NCI-H146 treated with DMSO at 0.1 percent for 48 hours (cell line): Measurements from ENCODE around the gene CCDC158.
"Not testable (repeated sequence)": the region's sequence is repeated elsewhere in the genome, so short reads cannot be mapped to it uniquely, and the experiment has no call there.

Source experiments
- DNase-seq: peaks from one replicate; lab custom pipeline; 2025; ENCODE audit not compliant: unreplicated experiment; lab: John Stamatoyannopoulos, UW

CCDC158 gene

DNA sequence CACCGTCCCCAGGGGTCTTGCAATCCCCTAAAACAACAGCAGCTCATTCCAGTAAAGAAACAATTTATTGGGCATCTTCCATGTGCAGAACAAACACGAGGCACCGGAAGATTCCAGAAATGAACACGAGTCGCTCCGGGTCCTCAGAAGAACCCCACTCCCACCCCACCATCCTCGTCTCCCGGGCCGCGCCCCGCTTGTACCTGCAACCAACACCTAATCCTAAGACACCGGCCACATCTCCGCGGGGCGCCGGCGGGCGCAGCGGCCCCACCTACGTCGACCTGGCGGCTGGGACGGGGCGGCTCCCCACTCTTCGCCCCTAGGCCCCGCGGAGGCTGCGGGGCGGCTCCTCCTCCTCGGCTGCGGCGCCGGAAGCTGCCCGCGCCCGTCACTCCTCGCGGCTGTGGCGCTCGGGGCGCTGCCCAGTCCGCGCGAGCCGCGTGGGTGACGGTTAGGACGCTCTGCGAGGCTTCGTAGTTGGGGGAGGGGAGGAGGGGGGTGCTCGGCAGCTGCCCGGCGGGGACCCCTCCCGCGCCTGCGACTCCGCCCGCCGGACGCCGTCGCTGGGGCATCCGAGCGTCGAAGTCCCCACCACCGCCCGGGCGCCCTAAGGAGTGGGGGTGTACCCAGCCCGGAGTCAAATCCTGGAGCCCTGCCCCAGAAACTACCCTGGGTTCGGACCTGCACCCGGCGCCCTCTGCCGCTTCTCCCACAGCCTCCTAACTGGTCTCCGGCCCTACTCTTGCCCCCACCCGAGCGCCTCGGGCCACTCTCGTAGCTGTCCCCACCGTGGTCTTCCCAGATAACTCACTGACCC is at the start of gene CCDC158:
Gene CCDC158 (minus strand): TSS at position 380 of the 820 bp plus-strand sequence. CDS start 17,934 bp downstream, outside the sequence.
- no peak for DNase-seq

DNA sequence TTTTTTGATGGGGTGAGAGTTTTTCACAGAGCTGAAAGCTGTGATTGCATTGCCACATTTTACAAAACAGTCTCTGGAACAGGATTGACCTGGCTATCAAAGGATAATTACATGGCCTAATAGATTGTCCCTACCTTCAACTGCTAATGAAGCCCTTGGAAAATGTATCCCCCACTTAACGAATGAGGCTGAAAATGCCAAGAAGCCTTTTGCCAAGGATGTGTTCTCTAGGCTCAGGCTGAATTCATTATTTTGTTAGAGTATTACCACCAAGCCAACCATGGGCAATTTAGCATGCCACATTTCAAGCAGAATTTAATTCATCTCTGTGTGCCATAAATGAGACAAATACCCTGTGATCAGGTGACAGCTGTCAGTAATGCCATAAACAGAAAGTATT is 49.6 kb upstream of the CCDC158 start:
- no peak for DNase-seq

DNA sequence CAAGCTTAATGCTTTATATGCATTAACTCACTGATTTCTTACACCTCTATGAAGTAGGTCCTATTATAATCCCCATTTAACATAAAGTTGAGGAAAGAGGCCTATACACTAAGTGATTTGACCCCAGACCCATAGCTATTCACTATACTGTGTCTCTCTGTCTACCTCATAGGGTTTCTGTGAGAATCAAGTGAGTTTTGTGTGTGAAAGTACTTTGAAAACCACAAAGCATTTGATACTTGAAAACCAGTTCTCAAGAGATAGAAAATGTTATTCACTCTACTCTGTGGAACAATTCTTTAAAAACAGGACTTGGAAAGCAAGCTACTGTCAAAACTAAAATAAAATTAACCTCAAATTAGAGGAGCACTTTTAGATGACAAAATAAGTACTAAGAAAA is 49.1 kb upstream of the CCDC158 start:
- DNase-seq, result no peak

DNA sequence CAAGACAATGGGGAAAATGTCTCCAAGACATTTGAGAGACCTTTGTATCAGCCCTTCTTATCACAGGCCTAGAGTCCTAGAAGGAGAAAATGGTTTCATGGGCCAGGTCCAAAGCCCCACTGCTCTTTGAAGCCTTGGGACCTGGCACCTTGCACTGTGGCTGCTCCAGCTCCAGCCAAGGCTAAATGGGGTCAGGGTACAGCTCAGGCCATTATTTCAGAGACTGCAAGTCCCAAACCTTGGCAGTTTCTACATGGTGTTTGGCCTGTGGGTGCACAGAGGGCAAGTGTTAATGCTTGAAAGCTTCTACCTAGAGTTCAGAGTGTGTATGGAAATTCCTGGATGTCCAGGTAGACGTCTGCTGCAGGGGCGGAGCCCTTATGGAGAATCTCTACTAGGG is 42.6 kb upstream of the CCDC158 start:
- DNase-seq, result no peak

DNA sequence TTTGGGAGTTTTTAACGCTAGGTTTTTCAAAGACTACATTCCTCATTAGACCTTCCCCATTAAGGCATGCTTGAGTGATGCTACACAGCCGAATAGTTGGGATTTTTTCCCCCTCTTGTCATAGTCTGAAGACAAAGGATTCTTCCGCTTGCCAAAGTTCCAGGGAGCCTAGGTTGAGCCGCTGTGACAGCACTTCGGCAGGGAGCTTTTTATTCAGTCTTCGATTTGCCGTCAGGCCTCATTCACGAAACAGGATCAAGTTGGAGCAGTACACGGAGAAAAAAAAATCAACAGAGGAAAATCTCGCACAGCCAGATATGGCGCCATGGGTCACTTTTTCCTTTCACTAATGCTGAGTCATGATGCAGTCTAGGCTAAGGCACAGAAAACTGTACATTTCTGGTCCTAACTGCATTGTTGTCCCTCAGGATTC is 38.4 kb upstream of the CCDC158 start:
- no peak for DNase-seq

DNA sequence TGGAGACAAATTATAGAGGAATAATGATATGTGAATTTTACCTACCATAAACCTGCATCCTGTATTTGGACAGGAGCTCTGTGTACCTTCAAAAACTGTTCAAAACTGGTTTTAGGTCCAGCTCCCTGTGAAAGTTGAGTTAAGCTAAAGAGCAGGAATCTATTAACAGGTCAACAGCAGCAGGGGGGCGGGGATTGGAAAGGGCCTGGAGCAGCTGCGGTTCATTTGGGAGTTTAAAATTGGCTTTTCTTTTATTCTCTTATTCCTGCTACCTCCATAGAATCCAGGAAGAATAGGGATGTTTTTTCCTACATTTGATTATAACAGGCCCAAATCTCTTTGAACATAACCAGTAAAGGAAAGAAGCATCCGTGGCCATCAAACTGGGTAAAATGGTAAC is 37.9 kb upstream of the CCDC158 start:
- no peak for DNase-seq

DNA sequence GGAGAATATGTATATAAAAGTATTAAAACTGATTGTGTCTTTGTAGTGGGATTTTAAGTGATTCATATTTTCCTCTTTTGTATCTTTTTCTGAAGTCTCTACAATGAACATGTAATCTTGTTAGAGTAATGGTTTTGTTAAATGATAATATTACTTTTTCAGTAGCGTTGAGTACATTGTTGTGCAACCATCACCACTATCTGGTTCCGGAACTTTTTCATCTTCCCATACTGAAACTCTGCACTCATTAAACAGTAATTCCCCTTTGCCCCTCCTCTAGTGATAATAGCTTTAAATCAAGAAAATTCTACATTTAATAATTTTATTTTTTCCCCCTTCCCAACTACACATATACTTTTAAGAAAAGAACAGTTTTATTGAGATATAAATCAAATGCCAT is 37.4 kb upstream of the CCDC158 start:
- DNase-seq, result no peak

DNA sequence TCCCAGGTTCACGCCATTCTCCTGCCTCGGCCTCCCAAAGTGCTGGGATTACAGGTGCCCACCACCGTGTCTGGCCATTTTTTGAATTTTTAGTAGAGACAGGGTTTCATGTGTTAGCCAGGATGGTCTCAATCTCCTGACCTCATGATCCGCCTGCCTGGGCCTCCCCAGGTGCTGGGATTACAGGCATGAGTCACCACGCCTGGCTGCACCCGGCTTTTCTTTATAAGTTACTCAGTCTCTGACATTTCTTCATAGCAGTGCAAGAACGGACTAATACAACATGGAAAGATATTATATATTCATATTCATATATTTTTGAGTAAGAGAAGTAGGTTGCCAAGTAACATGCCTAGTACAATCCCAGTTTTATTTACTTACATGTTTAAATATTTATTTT is 36.9 kb upstream of the CCDC158 start:
- no peak for DNase-seq

DNA sequence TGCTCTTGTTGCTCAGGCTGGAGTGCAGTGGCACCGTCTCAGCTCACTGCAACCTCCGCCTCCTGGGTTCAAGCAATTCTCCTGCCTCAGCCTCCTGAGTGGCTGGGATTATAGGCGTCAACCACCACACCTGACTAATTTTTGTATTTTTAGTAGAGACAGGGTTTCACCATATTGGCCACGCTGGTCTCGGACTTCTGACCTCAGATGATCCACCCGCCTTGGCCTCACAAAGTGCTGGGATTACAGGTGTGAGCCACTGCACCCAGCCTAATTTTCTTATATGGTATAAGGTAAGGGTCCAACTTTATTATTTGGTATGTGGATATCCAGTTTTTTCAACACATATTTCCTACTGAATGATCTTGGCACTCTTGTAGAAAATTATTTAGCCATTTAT is 33.1 kb upstream of the CCDC158 start:
- DNase-seq, result not testable (repeated sequence)

DNA sequence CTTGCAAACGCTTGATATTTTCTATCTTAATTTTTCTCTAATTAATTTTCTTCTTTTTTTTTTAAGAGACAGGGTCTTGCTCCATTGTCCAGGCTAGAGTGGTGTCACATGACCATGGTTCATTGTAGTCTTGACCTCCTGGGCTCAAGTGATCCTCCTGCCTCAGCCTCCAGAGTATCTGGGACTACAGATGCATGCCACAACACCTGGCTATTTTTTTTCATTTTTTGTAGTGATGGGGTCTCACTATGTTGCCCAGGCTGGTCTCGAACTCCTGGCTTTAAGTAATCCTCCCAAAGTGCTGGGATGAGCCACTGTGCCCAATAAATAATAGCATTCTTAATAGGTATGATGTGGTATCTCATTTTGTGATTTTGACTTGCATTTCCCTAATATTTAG is 32.3 kb upstream of the CCDC158 start:
- DNase-seq, result no peak

DNA sequence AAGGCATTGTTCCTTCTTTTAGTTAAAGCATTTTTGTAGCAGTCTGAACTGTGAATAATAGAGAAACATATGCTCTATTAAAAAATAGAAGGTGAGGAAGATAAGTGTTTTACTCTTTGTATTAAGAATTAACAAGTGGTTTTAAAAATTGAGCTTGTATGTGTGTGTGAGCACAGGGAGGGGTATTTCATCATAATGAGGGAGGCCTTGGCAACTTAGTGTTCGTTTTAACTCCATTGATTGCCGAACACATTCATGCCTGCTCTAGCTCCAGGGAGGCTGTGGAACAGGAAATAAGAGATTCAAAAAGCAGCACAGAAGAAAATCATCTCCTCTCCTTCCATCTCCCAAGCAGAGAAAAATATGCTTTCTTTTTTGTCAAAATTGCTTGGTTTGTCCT is 28.9 kb upstream of the CCDC158 start:
- no peak for DNase-seq

DNA sequence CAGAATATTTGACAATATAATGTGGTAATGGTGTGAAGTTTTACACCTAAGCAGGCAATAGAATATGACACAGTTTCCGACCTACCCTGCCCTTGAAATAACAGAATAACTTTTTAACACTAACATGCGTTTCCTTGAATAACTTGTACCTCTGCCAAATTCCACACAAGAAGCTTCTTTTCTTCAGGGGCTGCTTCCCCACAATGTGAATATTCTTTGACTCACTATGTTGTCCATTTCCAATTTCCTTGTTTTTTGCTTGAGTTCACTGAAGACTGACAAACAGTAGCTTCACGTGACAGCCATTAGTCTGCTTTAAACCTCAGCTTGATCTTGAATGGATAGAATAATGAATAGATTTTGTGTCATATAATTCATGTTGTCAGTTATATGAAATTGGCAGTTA is 28.4 kb upstream of the CCDC158 start:
- no peak for DNase-seq

DNA sequence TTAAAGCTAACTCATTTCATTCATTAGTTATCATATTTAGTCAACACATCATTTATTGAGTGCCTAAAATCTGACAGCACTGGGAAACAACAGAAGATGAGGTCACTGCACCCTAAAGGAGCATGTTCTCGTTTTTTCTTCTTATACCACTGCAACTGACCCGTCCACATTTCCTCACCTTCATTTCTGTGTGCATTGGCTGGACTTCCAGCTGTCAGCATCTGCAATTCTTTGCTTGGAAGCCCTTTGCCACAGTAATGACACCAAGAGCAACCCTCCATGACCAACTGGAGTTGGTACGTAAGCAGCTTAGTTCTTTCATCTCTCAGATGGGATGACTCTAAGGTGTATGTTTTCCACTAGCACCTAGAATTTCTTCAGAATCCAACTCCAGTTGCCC is 27.3 kb upstream of the CCDC158 start:
- DNase-seq, result no peak

DNA sequence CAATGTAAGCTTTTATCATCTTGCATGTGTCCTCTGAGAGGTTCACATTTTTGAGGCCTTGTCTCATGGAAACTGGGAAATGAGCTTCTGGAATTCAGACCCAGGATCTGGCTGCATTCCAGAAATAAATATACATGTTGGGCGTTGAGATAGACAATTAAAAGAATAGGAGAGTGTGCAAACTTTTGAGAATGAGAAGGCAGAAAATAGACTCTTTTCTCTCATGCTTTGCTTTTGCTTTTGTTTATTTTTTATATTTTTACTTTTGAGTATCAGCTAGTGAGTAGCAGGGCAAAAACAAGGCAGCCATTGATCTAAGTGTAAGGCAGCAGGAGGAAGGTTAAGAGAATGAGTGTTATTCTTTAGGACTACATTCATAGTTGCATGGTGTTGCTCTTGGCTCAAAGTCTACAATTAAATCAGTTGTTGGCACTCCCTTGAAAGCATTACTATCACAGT is 26.5 kb upstream of the CCDC158 start:
- DNase-seq, result no peak

DNA sequence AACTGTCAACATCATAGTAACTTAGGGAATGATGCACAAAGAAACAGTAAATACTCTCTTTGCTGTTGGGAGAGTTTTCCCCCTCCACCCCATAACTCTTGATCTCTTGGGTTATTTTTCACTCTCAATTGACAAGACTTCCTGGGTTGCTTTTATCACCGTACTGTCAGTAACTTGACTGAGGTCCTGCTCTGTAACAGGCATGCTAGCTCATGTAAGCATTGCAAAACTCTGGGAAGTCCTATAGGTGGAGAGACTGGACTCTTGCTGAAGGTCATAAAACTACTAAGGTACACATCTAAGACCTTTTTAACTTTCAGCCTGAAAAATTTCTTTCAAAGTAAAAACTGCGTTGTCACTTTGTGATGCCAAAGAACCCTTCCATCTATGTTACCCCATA is 25.0 kb upstream of the CCDC158 start:
- DNase-seq, result no peak

DNA sequence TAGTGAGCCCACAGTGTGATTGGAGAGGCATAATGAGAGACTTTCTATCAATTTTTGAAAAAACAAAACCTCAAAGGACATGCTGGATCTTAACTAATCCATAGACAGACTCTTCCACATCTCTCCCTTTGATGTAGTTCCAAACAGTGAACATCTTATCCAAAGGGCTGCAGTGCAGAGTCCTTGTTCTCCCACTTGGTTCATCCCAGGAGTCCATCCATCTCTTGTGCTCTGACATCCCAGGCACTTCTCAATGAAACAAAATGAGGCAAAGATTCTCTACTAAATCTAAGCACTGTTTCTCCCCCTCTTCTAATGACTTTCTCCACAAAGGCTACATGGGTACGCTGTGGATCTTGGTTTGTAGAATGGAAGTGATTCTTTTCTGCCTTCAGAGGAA is 22.4 kb upstream of the CCDC158 start:
- no peak for DNase-seq

DNA sequence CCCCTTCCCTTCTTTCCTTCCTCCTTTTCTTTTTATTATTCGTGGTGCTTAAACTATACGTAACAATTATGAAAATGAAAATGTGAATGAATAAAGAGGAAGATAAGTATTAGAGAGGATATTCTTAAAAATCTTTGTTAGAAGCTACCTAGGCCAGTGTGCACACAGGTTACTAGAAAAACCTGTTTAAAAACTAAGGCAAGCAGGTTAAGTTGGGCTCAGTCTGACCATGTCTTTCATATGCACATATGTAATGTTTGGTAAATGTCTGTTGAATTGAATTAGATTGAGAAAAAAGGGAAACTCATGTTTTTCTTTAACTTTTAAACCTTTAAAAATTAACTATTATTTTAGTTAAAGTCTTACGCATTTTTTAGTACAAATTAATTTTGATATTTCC is 21.9 kb upstream of the CCDC158 start:
- no peak for DNase-seq

DNA sequence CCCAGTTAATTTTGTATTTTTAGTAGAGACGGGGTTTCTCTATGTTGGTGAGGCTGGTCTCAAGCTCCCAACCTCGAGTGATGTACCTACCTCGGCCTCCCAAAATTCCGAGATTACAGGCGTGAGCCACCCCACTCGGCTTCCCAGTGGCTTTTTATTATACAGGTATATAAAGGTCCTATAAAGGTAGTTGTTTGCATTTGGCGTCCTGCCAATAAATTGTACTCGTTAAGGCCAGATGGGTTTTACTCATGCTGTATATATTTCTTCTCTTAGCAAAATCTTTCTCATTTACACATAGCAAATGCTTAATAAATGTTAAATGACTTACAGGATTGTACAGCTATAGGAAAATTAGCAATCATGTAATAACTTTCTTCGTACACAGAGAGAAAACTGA is 20.9 kb upstream of the CCDC158 start:
- no peak for DNase-seq

DNA sequence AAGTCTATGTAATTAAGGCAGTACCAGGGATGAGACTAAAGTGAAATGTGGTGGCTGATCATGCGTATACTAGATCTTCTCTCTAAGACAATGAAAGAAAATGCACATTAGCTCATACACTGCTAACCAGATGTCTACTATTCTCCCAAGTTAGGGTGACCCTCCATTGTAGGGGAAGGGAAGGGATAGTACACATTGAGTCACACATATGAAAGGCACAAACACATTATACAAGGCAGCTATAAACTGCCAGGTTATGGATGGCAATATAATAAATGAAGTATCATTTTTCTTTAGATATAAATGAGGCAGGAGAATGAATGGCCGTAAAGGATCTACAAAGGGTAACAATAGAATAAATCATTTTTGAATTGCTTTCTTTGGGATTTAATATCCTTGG is 18.6 kb upstream of the CCDC158 start:
- DNase-seq, result no peak

DNA sequence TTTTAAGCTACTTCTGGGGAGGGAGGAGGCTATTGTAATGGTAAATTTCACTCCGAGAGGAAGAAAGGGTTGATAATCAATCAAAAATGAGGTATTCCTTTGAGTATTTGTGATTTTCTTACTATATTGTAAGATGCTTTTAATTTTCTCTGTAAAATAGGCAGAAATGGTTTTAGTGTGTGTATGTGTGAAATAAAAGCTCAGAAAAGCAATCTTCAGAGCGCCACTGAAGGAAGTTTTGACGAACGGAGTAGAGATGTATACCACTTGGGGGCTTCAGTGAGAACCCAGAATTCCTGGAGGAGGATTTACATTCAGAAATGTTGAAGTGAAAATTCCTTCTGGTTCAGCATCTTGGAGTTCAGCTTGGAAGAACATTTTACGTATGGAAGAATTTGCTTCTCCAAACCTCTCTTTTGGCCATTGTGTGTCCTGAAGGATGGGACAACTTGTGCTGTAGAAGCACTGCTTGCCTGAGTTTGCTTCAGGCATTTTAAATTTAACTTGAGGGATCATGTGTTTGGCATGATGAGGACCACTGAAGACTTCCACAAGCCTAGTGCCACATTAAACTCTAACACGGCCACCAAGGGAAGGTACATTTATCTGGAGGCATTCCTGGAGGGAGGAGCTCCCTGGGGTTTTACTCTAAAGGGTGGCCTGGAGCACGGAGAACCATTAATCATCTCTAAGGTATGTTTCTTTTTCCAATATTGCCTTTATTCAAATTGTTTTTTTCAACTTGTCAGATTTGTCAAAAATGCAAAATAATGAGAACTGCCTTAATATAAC is 14.8 kb upstream of the CCDC158 start:
- no peak for DNase-seq

DNA sequence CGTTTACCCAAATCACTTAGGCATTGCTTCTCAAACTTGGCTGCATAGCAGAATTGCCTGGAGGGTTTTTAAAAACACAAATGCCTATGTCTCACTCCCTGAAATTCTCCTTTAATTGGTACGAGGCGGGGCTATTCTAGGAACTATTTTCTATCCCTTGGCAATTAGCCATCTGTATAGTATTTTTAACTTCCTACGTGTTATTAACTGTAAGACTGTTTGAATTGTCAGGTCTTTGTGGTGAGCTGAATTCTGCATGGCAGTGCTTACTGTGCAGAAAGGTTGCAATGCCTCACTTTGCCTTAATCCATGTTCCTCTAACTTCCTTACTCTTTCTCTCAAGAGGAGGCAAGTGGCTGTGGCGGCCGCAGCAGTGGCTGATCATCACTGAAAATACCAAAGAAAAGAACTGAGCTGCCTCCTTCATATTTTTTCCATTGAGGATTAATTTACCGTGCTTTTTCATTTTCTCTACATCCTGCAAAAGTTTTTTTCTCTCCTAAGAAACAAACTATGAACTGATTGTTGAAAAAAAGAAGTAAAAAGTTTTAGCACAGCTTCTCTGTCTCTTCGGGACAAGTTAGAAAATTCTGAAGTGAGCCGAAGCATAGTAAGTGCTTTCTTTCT is 14.1 kb upstream of the CCDC158 start, which contains the start of gene SHROOM3:
Gene SHROOM3 (plus strand): TSS at position 329 of the 627 bp plus-strand sequence. CDS start 824 bp downstream, outside the sequence.
- DNase-seq, result no peak
